IPS-11a (cell line): ENCODE measurements around the gene COBL.

Experiments used
- H3K4me3 ChIP-seq: one replicate; pipeline ENCODE4 v1.5.1; 2013; ENCODE audit warnings: low read depth, low read length, control low read depth

The COBL gene

DNA sequence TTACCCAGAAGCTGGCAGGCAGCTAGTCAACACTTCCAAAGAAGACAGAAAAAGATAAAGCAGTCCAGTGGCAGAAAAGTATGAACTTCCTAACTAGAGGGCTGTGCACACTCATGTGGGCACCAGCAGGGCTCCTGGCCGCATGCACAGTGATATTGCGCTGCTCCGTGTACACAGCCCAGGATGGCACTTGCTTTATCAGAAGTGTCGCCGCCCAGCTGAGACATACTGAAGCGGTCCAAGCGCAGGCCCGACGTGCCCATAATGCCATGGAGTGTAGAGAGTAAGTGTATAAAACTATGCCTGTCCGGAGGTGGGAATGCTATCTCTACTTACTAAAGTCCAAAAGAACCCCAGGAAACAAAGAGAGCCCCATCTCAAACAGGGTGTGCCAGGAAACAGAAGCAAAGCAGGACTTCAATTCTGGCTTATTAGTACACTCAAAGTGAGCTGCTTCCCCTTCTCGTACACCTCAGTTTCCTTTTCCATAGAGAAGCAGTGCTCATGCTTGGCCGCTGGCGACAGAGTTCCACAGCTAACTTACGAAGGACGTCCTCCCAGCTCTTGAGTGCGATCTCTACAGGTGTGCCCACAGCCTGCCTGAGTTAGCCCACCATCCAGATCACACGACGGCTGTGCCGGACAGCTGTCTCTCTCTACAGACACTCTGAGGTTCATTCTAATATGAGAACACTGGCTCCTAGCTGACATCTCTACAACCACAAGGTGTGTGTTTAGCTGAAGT, 234.3 kb downstream of the COBL start:
- no peak overlapping the region for H3K4me3 ChIP-seq

DNA sequence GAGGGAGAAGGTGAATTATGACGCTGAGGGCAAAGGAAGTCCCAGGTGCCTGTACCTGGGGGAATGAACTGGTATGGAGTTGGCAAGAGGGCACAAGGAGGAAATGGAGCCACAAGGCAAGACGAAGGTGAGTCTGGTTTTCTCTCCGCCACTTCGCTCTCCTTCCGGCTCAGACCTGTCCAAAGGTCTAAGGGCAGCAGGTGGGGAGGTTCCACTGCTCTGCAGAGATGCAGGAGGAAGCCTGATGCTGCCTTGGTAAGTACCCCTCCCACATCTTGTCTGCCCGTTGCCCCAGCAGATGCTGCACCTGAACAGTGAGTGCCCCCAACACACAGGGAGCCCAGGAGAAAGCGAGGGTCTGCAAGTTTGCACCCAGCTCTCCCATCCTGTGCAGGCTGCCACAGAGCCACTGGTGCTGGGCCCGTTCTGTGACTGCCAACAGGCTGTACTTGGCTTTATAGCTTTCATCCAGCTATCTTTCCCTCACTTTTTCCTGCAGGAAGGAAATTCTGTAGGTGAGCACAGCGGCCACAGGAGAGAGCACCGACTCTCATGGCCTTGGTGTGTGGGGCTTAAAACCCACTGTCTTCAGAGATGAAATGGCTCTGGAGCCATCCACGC, 235.2 kb downstream of the COBL start:
- no peak overlapping the region for H3K4me3 ChIP-seq

DNA sequence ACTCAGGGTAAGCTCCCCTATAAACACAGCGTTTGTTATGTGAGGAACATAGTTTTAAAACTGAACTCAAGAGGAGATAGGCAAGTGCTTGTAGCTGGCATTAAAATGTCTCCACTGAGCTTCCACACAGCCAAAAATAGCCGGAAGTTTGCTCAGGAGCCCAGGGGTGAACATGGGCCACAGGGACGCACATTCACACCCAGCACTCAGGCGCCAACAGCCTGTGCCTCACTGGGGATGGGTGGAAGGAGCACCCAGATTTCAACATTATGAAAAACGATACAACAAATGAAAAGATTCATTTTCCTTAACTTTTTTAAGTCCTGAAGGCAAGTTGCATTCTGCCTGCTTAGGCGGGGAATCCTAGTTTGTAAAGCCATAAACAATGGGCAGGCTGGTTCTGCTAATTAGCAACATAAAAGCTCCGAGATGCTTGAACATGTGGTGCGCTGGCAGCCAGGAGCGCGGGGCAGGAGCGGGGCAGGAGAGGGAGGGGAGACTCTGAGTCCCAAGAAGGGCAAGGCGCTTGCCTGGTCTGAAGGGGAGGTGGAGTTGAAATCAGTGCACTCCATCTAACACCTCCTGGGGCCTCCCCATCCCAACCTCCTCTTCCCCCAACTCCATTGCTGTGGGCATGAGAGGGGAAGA, 235.9 kb downstream of the COBL start:
- no peak overlapping the region for H3K4me3 ChIP-seq

DNA sequence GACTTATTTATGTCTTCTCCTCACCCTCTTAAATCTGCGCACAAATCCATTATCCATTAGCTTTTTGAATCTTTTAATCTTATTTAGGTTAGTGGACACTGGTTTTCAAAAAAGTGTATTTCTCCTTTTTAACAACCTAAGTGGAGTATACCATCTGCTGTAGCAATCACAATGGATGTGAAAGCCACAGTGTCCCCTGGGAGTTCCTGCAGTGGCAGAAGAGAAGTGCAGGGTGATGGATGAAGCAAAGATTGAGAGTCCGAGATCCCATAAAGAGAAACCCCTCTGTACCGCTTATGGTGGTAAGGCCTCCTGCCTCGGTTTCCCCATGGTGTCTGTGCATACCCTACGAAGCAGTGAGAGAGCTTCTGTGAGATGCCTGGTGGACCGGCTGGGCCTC, 236.4 kb downstream of the COBL start:
- no peak overlapping the region for H3K4me3 ChIP-seq

DNA sequence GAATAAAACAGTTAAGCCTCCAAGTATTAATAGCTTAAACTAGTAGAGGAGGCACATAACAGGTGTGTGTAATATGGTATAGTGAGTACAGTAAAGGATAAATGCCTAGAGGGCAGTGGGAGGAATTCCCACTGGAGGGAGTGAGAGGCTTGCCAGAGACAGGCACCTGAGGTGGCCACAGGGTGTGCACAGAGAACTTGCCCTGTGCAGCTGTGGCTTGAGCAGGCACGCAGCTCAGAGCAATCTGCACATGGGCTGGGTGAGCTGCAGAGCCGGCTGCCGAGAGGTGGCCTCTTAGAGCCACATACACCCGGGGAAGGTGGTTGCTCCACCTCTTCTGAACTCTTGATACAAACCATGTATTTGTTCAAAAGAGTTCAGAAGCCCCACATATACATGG, 237.1 kb downstream of the COBL start:
- no peak overlapping the region for H3K4me3 ChIP-seq

DNA sequence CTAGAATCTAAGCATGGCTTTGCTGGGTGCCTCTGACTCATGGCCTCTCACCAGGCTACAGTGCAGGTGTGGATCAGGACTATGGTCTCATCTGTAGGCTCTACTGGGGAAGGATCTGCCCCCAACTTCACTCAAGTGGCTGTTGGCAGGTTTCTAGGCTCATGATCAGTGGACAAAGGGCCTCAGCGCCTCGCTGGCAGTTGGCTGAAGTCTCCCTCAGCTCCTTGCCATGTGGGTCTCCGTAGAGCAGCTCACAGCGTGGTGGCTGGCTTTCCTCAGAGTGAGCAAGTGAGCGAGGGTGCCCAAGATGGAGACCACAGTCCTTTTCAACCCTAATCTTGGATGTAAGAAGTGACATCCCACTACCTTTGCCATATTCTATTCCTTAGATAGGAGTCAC, 238.0 kb downstream of the COBL start:
- H3K4me3 ChIP-seq: no peak overlapping the region

DNA sequence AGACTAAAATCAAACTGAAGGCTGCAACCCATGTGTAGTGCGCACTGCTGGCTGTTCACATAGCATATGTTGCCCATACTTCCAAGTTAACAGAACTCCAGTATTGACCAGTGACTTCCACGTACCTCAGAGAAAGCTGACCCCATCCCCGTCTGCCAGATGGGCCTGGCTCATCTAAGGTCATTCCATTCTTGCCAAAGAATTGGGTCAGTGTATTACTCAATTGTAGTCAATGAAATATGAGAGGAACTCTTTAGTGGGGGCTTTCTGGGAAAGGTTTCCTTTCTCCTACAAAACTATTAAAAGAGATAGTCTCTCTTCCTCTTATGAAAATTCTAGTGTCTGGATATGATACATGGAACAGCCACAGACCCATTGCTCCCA, 238.6 kb downstream of the COBL start:
- H3K4me3 ChIP-seq: no peak overlapping the region

DNA sequence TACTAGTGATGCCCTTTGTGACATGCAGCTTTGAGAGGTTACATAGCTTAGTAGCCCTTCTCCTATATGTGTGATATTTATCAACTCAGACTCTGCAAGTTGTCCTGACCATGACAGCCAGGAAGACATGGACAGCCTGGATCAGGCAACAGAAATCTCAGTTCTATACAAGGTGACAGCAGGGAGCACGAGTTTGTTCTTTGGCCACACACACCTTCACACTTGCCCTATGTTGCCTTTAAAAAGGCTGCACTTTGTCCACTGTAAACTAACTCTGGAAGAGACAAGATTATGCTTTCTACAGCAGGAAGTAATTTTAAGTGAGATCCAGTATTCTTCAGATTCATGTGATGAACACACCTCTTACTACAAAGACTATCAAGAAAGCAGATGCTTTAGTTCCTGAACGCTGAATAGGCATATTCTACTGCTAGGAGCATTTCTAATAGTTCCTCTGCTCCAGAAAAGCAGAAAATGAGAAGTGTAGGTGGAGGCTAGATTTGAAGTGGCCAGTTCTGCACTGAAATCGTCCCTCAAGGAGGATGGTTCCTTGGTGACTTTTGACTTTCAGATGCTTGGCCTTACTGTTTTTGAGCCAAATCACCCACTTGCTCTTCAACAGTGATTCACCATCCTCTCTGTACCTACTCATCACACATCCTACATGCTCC, 239.2 kb downstream of the COBL start:
- H3K4me3 ChIP-seq: no peak overlapping the region

DNA sequence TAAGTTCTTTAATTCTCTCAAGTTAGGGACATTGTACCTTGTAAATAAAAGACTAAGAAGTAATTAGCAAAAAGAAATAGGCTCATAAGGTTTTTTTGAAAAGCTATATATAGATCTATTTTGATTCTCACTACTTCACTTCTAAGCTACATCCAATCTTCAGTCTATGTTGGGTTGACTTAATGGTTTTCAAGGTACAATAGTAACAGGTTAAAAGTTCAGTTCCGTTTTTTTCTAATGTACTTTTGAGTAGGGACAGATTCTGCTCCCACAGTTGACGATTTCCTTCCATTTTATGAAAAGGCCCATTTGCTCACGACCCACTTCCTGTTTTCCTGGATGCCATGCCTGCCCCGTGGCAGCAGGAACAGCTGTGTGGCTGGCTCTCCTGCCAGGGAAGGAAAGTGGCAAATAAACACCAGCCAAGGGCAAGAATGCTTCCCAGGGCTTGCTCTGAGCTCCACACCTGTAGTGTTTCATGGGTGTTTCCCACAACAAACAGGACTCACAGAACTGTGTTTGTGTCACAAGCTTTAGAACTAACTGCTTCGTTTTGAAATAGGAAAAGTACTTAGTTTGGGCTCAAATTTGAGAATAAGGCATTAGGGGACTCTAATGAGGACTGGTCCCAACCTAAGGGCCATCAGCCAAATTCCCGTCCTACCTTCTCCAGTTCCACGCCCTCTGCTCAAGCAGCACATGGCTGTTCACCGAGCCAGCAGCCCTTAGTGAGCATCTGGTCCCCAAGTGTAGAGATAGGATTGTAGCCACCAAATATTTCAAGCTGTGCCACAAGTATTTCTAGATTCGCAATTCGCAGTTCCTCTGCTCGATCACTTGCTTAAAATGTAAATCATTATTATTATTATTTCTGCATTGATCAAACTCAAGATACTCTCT, 240.7 kb downstream of the COBL start:
- no peak overlapping the region for H3K4me3 ChIP-seq

DNA sequence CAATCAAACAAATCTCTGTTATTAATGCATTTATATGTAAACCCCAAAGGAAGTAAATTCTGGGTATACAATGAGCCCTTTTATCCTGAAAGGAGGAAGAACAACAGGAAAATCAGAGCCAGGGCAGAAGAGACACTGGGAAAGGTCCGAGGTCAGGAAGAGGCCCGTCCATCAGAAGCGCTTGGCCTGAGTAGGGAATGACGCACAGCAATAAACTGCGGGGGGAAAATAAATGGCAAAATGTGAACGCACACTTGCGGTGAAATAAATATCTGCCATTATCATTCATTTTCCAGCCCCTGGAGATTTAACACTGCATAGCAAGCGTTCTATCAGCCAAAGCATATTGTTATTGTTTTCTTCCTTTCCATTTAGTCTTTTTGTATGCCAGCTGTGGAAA, 243.4 kb downstream of the COBL start:
- no peak overlapping the region for H3K4me3 ChIP-seq

DNA sequence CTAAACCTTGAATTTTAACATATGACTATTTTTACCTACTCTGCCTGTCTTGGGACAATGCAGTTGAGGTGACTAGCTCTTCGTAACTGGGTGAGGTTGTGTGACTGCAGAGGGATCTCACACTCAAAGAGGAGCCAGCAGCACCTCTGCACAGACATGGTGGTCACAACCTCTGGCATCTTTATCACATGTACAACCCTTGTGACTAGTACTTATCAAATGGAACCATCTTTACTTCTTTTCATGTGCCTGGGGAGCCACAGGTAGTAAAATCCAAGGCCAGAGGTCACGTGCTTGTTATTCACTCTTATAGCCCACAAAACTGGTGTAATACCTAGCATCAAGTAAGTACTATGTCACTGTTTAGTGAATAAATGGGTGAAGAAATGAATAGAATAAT, 244.3 kb downstream of the COBL start:
- no peak overlapping the region for H3K4me3 ChIP-seq

DNA sequence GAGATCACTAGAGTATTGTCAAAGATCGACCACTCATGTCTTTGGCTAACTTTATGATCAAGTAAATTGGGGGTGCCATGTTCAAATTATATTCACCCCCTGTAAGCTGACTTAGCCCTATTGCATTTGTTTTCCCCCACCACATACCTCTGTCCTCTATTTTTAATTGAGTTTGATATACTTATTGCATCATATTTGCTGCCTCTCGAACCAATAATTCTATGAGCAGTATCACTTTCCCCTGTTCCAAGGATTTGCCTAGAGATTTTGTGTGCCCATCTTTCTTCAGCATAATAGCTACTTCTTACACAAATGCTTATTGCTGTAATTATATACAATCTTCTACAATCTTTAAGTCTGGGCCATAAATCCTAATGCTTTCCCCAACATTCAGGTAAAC, 245.2 kb downstream of the COBL start:
- no peak overlapping the region for H3K4me3 ChIP-seq

DNA sequence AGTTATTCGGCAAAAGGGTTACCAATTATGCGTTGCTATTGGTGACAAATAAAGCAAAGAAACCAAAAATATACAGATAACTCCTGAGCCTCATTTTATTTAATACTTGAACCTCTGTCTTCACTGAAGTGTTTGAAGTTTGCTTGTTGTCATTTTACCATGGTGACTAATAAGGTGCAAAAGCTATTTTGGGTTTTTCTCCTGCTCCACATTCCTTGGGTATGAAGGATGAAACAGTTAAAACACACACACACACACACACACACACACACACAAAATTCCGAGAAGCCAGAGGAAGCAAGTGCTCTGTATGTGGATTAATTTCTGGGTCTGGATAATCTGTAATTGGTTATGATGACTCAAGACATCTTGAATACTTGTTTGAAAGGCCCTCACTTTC, 246.5 kb downstream of the COBL start:
- H3K4me3 ChIP-seq: no peak overlapping the region

DNA sequence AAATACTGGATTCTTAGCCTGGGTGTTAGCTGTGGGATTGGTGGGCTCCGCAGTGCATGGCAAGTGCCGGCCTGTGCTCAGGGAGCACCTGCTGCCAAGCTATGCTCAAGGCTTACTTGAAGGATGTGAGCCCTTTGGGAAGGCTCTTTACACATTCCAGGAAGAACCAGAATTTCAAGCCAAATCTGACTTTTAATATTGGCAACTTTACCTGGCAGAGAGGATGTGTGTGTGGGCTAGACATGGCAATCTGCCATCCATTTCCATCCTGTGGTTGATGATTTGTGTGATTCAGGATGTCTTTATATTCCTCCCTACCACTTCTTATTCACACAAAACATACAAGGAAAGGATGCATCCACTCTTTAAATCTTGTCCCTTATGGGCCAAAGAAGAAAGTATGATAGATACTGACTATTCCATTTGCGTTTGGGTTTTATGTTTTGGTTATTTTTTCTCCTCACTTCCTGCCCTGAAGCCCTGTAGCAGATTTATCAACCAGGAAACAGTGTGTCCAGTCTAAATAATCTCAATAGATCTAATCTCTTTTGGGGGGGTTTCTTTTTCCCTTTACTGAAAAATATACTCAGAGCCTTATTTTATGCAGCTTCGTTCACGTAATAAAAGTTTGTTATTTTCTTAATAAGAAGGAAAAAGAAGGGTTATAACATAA, 247.1 kb downstream of the COBL start:
- H3K4me3 ChIP-seq: no peak overlapping the region

DNA sequence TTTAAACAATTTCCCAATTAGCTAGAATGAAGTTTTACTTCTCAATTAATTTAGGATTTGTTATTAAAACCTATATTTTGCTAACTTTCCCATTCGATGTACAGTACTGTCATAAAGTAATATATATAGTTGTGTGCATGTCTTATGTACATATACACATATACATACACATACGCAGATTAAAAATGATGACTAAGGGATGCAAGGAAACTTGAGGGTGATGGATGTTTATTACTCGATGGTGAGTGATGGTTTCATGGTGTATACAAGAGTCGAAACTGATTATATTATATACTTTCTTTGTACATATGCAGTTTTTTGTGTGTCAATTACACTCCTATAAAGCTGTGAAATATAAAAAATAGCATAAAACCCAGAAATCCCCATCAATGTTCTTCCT, 248.2 kb downstream of the COBL start:
- no peak overlapping the region for H3K4me3 ChIP-seq

DNA sequence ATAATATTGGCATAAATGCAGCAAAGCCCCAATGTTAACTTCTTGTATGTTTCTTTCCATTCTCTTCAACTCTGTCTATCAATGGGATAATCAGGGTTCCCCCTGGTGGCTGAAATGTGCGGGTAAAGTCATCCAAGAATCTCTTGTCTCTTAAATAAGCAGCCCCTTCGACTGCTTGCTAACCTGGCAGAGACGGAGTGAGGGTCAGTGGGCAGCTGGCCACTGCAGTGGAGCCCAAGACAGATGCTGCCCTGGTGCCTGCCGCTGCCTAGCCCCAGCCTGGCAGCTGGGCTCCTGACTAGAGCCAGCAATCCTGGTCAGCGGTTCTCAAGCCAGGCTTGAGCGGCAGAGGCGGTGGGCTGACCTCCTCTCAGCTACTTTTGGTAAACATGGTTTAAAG, 248.9 kb downstream of the COBL start:
- H3K4me3 ChIP-seq: no peak overlapping the region

DNA sequence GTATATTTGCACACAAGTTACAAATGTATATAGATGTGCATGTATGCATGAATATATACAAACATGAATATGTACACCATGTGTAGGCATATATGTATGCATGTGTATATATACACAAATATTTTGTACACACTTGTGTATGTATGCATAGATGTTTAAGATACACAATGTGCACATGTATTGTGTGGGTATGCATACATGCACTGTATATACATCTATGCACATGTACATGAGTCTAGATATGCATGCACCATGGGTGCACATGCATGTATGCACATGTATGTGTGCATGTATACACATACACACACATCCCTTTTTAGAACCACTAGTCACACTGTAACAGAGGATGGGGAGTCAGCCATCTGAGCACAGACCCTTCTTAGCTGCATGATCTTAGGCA, 249.4 kb downstream of the COBL start:
- H3K4me3 ChIP-seq: no peak overlapping the region

DNA sequence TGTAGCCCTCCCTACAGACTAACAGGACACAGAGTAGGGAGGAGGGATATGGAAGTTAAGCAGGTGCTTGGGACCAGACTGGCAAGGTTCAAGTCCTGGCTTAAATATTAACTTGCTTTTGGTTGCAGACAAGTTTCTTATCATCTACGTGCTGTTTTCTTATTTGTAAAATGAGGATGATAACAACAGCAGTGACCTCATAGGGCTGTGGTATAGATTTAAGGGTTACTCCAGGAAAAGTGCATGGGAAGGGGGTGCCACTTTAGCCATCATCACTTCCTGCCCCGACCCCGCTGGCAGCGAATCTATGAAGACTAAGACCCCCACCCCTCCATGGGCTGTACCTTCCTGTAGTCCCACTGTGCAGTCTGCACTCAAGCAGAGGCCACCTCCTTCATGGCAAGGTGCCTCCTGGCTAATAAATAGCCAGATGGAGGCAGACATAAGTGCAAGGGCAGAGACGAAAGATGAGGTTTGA, 250.2 kb downstream of the COBL start:
- H3K4me3 ChIP-seq: no peak overlapping the region

DNA sequence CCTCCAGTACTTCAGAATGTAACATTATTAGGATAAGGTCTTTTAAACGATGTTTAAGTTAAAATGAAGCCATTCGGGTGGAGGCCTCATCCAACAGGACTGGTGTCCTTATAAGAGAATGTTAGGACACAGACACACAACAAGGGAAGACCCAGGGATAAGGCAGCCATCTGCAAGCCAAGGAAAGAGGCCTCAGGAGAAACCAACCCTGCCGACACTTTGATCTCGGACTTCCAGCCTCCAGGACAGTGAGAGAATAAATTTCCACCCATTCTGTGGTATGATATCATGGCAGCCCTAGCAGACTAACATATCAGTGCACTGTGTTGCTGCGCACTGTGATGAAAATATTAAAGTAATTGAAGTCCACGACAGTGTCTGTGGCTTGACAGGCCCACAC, 250.8 kb downstream of the COBL start:
- no peak overlapping the region for H3K4me3 ChIP-seq

DNA sequence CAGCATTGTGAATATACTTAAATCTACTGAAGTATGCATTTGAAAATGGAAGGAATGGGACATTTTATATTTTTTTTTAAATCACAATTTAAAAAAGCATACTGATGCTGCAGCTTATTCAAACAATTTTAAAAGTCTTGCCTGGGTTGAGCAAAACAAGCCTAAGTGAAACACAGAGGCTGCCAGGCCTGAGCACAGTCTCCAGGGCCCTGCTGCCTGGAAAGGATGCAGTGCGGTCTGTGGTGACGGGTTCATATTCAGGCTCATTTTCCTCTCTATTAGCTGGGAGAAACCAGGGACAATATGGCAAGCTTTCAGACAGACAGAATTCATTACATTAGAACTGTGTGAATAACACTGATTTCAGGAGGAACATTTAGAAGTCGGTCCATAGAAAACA, 251.9 kb downstream of the COBL start:
- no peak overlapping the region for H3K4me3 ChIP-seq
